OCI-LY3 (cell line): ENCODE results near the gene BICRA.
A peak's percentile ranks its signal among the peaks of the same experiment; 100 is the strongest.

Experiments used
- H2AFZ ChIP-seq: fragments of 200-600, 300-600 bp; shearing (Covaris generic); 2 replicates; pipeline ENCODE4 v1.6.0; 2014; ENCODE audit warnings: antibody characterized with exemption, low read depth, low read length
- H3K27ac ChIP-seq: fragments of 200-600, 300-600 bp; sonication (generic); 2 replicates; pipeline ENCODE4 v1.5.1; 2014; ENCODE audit warnings: mild to moderate bottlenecking, low read length, moderate library complexity, mixed read lengths
- H3K27me3 ChIP-seq: fragments of 200-600, 300-600 bp; sonication (generic); 2 replicates; pipeline ENCODE4 v1.6.1; 2014; ENCODE audit warnings: low read depth, low read length, mixed read lengths
- H3K36me3 ChIP-seq: fragments of 200-600, 300-600 bp; sonication (generic); replicated peaks from 2 replicates; pipeline ENCODE3; 2014; ENCODE audit warnings: low read depth, low read length, mixed read lengths
- H3K4me1 ChIP-seq: fragments of 300-600, 200-600 bp; sonication (generic); 2 replicates; pipeline ENCODE4 v1.6.1; 2014; ENCODE audit warnings: low read length, mixed read lengths
- H3K4me2 ChIP-seq: fragments of 200-600, 300-600 bp; sonication (generic); 2 replicates; pipeline ENCODE4 v1.6.1; 2014; ENCODE audit warnings: low read length, mixed read lengths
- H3K4me3 ChIP-seq: fragments of 300-600, 200-600 bp; sonication (generic); 2 replicates; pipeline ENCODE4 v1.5.1; 2014; ENCODE audit warnings: antibody characterized with exemption, mild to moderate bottlenecking, low read length, moderate library complexity
- H3K79me2 ChIP-seq: fragments of 300-600, 200-600 bp; shearing (Covaris generic); 2 replicates; pipeline ENCODE4 v1.6.1; 2014; ENCODE audit warnings: mild to moderate bottlenecking, low read length, mixed read lengths
- H3K9ac ChIP-seq: fragments of 300-600, 200-600 bp; shearing (Covaris generic); 2 replicates; pipeline ENCODE4 v1.6.0; 2014; ENCODE audit warnings: mild to moderate bottlenecking, low read length, moderate library complexity
- H3K9me3 ChIP-seq: fragments of 200-600, 300-600 bp; shearing (Covaris generic); 2 replicates; pipeline ENCODE4 v1.6.1; 2014; ENCODE audit warnings: low read length, mixed read lengths; ENCODE audit not compliant: insufficient read depth
- H4K20me1 ChIP-seq: fragments of 200-600, 300-600 bp; sonication (generic); 2 replicates; pipeline ENCODE4 v1.6.1; 2016; ENCODE audit warnings: low read length, mixed read lengths; ENCODE audit not compliant: insufficient read depth
- EZH2phosphoT487 ChIP-seq: fragments of 200-600 bp; shearing (Covaris generic); IDR thresholded peaks from 2 replicates; pipeline ENCODE4 v1.6.1; 2018; ENCODE audit warnings: antibody characterized with exemption, mixed run types, low read depth
- TF ChIP-seq, protein P1 (sequence below): fragments of 200-600, 300-600 bp; sonication (generic); IDR thresholded peaks from 2 replicates; pipeline ENCODE4 v1.5.1; 2014; ENCODE audit warnings: antibody characterized with exemption, low read length, low read depth

The BICRA gene

GRCh38 chr19:47607564-47608073 is 1.3 kb upstream of the BICRA start:
- no peaks in the 10 kb centered on the region for H3K27me3 ChIP-seq
- peak overlapping the region; percentile 76 for H3K27ac ChIP-seq
- TF ChIP-seq, protein P1, sequence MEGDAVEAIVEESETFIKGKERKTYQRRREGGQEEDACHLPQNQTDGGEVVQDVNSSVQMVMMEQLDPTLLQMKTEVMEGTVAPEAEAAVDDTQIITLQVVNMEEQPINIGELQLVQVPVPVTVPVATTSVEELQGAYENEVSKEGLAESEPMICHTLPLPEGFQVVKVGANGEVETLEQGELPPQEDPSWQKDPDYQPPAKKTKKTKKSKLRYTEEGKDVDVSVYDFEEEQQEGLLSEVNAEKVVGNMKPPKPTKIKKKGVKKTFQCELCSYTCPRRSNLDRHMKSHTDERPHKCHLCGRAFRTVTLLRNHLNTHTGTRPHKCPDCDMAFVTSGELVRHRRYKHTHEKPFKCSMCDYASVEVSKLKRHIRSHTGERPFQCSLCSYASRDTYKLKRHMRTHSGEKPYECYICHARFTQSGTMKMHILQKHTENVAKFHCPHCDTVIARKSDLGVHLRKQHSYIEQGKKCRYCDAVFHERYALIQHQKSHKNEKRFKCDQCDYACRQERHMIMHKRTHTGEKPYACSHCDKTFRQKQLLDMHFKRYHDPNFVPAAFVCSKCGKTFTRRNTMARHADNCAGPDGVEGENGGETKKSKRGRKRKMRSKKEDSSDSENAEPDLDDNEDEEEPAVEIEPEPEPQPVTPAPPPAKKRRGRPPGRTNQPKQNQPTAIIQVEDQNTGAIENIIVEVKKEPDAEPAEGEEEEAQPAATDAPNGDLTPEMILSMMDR, result no peak
- TF ChIP-seq EZH2phosphoT487, result no peak
- peaks cover 45% of the 10 kb centered on the region for H3K79me2 ChIP-seq
- no peak overlapping the region; the same call in 1 of the 2 replicates for H2AFZ ChIP-seq
- H3K4me3 ChIP-seq, result peak overlapping the region; percentile 89
- H3K9ac ChIP-seq, result peak overlapping the region; percentile 87
- H4K20me1 ChIP-seq, result peaks cover 23% of the 10 kb centered on the region
- no peaks in the 10 kb centered on the region for H3K9me3 ChIP-seq
- H3K4me1 ChIP-seq, result peaks cover 12% of the 10 kb centered on the region
- H3K36me3 ChIP-seq, result peaks cover 3% of the 10 kb centered on the region
- H3K4me2 ChIP-seq, result peak overlapping the region; percentile 86

DNA sequence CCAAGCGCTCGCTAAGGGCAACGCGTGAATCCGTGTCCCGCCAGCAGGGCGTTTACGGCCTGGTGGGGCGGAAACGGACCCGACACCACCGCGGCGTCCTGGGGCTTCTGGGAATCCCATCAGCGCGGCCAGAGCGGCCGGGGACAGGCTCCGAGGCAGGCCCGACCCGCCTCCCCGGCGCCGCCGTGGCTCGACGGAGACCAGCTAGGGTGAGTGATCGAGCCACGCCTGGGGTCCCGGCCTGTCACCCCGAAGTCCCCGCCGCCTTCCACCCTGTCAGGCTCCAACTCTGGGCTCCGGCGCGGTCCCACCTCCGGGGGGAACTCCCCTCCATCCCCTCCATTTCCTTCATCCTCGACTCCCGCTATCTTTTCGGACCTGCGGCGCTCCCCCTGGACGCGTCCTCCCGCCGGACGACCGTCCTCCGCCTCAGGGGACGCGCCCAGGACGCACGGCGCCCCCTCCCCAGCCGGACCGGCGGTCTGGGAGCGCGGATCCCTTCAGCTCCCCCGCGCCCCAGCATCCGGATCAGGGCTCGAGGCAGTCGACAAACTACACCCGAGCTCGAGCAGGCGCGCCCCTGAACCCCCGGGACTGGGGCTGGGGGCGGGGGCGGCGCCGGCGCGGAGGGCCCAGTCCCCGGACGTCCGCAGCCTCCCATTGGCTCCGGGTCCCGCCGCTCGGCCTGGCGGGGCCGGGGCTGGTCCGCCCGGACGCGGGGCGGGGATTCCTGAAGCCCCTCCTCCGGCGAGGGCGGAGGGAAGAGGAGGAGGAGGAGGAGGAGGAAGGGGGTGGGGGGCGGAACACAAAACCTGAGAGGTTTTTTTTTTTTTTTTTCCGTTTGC is 638 bp upstream of the BICRA start:
- Histone ChIP-seq H3K27me3 (no peaks in the 10 kb centered on the region), H3K27ac (peak overlapping the region; percentile 76), H4K20me1 (peaks cover 30% of the 10 kb centered on the region), H3K9me3 (no peaks in the 10 kb centered on the region), H3K36me3 (peaks cover 3% of the 10 kb centered on the region), H3K4me3 (peak overlapping the region; percentile 89), H3K4me2 (peak overlapping the region; percentile 86), H2AFZ (peak overlapping the region; percentile 85), H3K4me1 (peaks cover 12% of the 10 kb centered on the region), H3K79me2 (peaks cover 52% of the 10 kb centered on the region), H3K9ac (peak overlapping the region; percentile 87)
- TF ChIP-seq, protein P1, result no peak
- TF ChIP-seq EZH2phosphoT487, result no peak

DNA sequence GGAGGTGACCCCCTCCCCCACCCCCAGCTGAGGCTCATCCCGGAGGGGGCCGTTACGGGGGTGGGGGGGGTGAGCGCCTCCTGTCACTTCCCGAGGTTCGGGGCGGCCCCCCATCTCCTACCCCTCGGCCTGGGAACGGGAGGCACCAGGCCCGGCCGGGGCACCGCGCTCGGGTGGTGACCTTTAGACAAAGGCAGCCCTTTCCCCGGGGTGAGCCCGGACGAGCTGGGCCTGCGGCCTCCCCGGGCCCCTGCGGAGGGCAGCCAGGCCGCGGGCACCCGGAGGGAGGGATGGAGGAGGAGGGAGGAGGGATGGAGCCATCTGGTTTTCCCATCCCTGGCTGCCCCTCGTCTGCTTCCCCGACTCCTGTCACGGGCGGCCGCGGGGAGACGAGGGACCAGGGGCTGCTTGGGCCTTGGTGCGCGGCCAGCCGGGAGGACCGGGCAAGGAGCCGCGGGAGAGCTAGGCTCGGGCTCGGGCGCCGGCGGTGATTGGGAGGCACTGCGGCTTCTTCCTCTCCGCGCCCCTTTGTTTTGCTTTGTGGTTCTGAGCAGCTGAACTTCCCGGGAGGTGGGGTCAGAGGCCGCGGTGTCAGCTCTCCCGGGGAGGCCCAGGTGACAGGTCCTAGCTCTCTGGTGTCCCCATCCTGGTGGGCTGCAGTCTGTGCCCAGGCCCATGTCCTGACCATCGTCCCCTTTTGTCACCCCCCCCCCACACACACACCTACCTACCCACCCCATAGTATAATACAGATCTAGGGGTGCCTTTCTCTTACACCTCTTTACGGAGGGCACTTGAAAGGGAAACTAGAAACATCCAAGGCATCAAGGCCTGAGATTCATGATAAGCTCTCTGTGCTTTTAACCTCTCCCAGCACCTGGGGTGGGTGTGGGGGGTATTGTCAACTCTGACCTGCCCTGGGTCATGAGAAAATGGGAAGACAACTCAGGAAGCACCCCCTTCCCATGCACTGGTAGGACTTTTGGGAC is 1.3 kb downstream of the BICRA start:
- H2AFZ ChIP-seq, result no peak overlapping the region
- peaks cover 71% of the 10 kb centered on the region for H3K79me2 ChIP-seq
- peaks cover 11% of the 10 kb centered on the region for H3K36me3 ChIP-seq
- peak overlapping the region; percentile 89 for H3K4me3 ChIP-seq
- H3K4me2 ChIP-seq, result peak overlapping the region; percentile 99
- no peaks in the 10 kb centered on the region for H3K9me3 ChIP-seq
- peak overlapping the region; percentile 90 for H3K9ac ChIP-seq
- no peak for TF ChIP-seq EZH2phosphoT487
- TF ChIP-seq, protein P1, result no peak
- no peaks in the 10 kb centered on the region for H3K27me3 ChIP-seq
- peaks cover 49% of the 10 kb centered on the region for H4K20me1 ChIP-seq
- H3K27ac ChIP-seq, result 0 out of 2 replicates have a peak overlapping the region, but pooled peaks have one; percentile 45
- H3K4me1 ChIP-seq, result peaks cover 15% of the 10 kb centered on the region

DNA sequence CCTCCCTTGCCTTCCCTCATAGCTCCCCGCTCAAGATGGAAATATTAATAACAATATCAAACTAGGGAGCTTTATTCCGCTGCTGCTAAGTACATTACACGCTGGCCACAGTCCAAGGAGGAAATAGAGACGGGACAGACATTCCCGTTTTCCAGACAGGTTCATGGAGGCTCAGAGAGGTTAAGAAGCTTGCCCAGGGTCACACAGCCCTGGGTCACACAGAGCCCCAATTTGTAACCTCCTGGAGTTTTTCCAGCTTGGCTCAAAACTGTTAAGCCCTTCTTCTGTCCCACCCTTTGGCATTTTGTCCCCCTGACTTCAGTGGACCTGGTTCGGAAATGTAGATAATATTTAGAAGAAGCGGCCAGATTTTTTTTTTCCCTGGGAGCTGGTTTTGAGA is 2.0 kb downstream of the BICRA start:
- TF ChIP-seq EZH2phosphoT487, result no peak
- TF ChIP-seq, protein P1, result no peak
- Histone ChIP-seq H2AFZ (no peak overlapping the region), H3K9ac (no peak overlapping the region), H4K20me1 (peaks cover 56% of the 10 kb centered on the region), H3K36me3 (peaks cover 11% of the 10 kb centered on the region), H3K27ac (no peak overlapping the region), H3K4me2 (peak overlapping the region; percentile 99), H3K4me1 (peaks cover 17% of the 10 kb centered on the region), H3K27me3 (no peaks in the 10 kb centered on the region), H3K9me3 (no peaks in the 10 kb centered on the region), H3K79me2 (peaks cover 78% of the 10 kb centered on the region), H3K4me3 (peak overlapping the region; percentile 89; the same call in 1 of the 2 replicates)
